MM.1S (cell line): ENCODE data around the gene RABGAP1L.

ENCODE experiments used
- EZH2 ChIP-seq: fragments of 300-600 bp; sonication (generic); optimal IDR thresholded peaks from 2 replicates; pipeline ENCODE3; 2017; ENCODE audit warnings: low read depth, mild to moderate bottlenecking, antibody characterized with exemption, low read length, mixed read lengths
- EZH2phosphoT487 ChIP-seq: fragments of 300-600 bp; sonication (generic); IDR thresholded peaks from 2 replicates; pipeline ENCODE4 v1.6.1; 2018; ENCODE audit warnings: antibody characterized with exemption, low read length
- TF ChIP-seq, protein P1 (sequence below): fragments of 300-600 bp; sonication (generic); IDR thresholded peaks from 2 replicates; pipeline ENCODE4 v1.5.1; 2016; ENCODE audit warnings: antibody characterized with exemption, low read length, mixed read lengths

DNA sequence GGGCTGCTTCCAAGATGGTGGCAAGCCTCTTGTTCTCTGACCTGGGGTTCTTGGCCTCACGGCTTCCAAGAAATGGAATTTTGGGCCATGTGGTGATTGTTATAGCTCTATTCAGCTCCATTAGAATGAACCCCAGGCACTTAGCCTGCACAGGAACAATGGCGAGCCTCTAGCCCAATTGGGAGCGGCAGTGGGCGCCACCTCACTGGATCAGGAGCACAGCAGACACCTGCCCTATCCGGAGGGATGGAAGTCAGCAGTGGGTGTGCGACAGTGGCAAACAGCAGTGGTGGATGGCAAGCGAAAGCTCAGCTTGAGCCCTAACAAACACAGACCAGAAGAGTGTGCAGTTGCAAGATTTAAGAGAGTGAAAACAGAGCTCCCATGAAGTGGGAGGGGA, 519.3 kb downstream of the RABGAP1L start:
- TF ChIP-seq, protein P1, sequence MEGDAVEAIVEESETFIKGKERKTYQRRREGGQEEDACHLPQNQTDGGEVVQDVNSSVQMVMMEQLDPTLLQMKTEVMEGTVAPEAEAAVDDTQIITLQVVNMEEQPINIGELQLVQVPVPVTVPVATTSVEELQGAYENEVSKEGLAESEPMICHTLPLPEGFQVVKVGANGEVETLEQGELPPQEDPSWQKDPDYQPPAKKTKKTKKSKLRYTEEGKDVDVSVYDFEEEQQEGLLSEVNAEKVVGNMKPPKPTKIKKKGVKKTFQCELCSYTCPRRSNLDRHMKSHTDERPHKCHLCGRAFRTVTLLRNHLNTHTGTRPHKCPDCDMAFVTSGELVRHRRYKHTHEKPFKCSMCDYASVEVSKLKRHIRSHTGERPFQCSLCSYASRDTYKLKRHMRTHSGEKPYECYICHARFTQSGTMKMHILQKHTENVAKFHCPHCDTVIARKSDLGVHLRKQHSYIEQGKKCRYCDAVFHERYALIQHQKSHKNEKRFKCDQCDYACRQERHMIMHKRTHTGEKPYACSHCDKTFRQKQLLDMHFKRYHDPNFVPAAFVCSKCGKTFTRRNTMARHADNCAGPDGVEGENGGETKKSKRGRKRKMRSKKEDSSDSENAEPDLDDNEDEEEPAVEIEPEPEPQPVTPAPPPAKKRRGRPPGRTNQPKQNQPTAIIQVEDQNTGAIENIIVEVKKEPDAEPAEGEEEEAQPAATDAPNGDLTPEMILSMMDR: no peak
- no peak for TF ChIP-seq EZH2phosphoT487
- TF ChIP-seq EZH2: no peak
